Measurements from ENCODE around the gene NRF1.

The NRF1 gene

DNA sequence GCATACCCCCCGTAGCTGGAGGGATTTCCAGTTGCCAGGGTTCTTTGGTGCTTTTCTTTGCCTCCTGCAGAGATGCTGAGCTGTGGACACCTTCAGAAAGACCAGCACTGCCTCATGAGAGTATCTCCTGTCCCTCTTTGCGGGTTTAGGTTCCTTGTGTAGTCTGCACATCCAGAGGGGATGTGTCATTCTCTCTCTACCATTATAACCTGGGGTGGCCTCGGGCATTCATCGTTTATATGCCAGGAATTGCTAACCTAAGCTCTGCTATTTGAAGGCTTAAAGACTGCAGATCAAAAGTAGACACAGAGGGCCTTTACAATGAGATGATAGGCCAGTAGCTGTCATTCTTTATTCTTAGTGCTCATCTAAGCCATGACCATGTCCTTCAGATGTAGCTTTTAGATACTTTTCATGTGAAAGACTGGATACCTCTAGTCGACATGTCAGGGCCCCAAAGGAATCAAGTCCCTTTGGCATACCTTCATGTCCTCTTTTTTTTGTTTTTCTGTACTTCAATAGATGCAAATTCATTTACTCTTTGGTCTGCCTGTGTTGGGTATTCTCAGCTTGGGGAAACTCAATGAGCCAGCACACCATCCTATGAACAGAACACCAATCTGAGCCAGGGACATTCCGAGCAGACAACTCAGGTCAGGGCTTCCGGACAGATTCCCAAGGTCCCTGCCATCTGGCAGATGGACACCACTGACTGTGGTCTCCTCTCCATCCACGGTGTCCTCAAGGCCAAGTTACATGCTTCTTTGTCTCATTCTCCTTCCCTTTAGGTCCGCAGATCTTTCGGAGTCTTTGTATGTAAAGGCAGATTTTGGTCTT, 129.3 kb downstream of the NRF1 start:
- DNase-seq (ENCODE audit: low read depth): no peak

DNA sequence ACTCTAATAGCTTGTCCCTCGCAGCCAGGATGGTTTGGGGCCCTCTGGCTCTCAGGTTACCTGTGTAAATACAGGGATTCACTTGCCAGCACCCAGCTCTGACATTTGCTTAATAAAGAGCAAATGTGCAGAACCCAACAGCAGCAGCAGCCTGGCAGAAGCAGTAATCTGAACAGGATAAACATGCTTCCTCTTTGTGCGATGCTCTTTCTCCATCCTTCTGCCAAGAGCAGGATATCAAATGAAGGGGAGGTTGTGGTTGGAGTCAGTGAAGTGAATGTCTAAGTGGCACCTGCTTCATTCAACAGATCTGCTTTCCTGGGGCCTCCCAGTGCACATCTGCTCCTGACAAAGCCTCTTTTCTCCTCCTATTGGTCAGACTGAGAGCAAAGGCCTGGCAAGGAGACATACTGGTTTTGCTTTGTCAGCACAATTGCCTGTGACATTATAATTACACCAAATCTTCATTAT, 130.3 kb downstream of the NRF1 start:
- DNase-seq (ENCODE audit: low read depth): no peak

GRCh38 chr7:129742256-129742655, 130.7 kb downstream of the NRF1 start:
- DNase-seq (ENCODE audit: low read depth): no peak

DNA sequence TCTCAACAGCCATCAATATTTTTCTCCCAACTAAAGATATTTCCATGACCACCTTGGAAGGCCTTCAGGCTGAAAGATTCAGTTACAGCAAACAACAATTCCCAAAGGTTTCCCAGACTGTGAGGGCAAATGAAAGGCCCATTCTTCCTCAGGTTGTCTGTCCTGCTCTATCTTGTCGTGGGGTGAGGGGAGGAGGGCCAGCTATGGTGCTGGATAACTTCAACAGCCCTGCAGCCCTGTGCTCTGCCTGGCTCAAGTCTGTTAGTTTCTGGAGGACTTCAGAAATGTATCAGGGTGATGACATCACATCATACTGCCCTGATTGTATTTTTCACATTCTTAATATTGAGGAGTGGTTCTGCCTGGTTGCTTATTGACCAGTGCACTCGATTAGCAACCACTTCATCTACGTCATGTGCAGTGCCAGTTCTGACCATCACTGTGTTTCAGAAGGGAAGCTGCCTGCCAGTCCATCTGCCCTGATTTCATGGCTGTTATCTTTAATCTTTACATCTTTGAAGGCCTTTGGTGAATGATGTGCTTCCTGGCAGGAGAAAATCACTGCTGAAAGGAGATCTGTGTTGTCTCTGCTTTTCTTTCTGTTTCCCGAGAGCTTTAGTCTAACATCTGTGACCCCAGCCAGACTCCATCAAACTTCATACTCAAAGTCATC, 135.5 kb downstream of the NRF1 start:
- no peak for DNase-seq (ENCODE audit: low read depth)

DNA sequence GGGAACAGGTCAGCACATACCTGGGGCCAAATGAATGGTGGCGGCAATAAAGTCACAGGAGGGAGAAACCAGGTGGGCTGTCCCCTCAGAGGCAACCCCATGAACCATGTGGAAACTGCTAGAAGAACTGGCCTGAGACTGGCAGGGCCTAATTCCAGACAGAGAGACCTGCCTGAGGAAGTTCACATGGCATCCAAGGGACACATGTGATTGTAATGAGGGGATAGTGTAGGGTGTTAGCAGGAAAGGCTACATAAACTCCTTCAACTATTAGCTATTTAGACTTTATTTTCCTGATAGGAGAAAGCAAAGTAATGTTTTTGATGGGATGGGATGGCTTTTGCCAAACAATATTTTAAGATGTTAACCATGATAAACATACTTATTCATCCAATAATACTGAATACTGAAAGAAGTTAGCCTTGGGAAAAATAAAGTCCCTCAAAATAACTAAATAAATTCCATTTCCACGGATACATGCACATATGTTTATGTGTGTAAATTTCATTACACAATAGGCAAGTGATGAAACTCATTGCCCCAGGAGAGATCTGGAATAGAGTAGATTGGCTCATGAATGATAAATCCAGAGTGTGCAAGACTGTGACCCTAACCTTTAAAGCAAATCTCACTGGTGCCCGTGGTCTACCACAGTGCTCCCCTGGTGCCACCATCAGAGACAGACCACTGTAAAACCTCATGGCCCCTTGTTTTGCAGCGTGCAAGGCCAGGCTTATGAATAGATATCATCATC, 137.0 kb downstream of the NRF1 start:
- no peak for DNase-seq (ENCODE audit: low read depth)

- no peak for DNase-seq (ENCODE audit: low read depth)
Observed at GRCh38 chr7:129750091-129750490, 138.6 kb downstream of the NRF1 start.

DNA sequence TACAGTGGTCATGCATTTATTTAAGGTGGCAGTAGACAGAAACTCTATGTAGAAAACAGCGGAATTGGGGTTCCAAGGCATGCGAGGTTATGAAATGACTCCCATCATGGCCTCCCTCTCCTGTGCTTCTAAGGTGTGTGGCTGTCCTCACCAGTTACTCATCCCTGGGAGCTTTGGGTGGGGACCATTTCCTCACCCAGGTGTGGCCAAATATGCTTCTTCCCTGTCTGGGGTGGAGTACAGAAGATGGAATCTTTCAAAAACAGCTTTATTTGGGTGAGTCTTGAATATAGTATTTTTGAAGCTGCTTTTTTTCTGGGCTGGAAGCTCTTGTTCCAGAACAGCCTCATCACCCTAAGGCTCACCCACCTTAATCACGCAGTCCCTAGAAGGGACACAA, 139.0 kb downstream of the NRF1 start:
- DNase-seq (ENCODE audit: low read depth): no peak

DNA sequence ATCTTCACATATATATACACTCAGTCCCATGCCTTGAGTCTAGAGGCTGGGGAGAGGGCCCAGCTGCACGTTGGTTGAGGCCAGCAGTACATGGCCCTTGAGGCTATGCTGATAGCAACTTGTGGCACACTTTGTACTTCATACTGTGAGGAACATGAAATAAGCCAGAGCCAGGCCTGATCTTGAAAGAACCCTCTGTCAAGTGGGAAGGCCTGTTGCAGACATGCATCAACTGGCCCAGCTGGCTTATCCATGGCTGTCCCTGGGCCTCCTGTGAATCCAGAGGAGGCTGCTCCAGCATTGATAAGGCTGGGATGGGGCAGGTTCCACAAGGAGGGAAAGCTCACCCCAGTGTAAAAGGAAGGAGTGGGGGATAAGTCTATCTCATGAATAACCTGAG, 140.4 kb downstream of the NRF1 start:
- no peak for DNase-seq (ENCODE audit: low read depth)

DNA sequence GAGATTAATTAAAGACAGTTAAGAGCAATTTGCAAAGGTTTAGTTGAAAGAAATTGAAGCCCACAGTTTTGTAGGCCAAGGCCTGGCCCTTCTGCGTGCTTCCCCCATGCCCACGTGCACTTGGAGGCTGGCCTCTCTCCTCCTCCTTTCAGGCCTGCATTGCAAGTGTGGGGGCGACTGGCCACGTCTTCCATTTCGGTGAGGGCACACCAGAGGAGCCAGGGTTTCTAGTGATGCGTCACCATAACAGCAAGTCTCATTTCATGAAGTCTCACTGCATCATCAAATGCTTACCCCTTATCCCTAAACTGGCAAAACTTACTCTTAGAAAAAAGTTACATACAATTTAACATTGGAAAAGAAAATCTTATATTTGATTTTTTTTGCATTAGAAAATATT, 141.2 kb downstream of the NRF1 start:
- DNase-seq (ENCODE audit: low read depth): no peak

GRCh38 chr7:129754406-129754805, 142.9 kb downstream of the NRF1 start:
- DNase-seq (ENCODE audit: low read depth): no peak

GRCh38 chr7:129757991-129758390, 146.5 kb downstream of the NRF1 start:
- no peak for DNase-seq (ENCODE audit: low read depth)

DNA sequence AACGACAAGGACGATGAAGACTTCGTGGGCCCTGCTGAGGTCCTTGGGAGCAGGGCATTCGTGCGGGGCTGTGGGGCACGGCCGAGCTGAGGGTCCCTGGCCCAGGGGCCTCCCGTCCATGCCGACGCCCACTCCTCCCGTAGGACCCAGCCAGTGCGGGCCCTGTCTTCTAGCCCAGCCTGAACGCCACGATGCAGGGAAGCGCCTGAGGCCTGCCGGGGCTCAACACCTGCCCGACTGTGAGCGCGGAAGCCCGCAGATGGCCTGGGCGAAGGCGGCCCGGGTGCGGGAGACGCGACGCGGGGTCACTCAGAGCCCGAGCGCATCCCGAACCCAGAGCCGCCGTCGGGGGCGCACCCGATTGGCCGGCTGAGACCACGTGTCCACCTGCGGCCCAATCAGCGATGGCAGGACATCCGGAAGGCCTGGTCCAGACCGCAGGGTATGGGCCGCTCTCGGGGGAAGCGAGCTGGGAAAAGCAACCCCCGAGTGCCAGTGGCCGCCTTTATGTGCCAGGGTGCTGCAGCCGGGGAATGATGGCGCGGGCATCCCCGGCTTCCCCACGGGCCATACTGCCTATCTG, 151.0 kb downstream of the NRF1 start:
- DNase-seq (ENCODE audit: low read depth): no peak

- DNase-seq (ENCODE audit: low read depth): no peak
Observed at GRCh38 chr7:129764247-129765084, 152.9 kb downstream of the NRF1 start.

DNA sequence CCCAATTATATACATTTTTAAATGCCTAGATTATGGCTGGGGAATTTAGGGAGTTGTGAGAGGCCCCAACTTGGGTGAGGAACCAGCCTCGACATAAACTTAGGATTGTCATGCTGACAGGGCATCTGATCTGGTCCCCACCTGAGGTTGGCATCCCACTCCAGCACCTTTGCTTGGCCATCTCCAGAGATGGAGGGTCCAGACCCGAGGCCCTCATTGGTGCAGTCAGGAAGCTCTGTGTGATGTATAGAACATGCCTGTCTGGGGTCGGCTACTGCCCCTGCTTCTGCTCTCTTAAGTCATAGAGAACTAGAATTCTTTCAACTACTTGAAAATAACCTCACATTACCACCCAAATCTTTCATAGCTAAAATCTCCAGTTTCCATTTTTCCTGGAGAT, 153.8 kb downstream of the NRF1 start:
- DNase-seq (ENCODE audit: low read depth): no peak

GRCh38 chr7:129767120-129768015, 155.8 kb downstream of the NRF1 start:
- no peak for DNase-seq (ENCODE audit: low read depth)

DNA sequence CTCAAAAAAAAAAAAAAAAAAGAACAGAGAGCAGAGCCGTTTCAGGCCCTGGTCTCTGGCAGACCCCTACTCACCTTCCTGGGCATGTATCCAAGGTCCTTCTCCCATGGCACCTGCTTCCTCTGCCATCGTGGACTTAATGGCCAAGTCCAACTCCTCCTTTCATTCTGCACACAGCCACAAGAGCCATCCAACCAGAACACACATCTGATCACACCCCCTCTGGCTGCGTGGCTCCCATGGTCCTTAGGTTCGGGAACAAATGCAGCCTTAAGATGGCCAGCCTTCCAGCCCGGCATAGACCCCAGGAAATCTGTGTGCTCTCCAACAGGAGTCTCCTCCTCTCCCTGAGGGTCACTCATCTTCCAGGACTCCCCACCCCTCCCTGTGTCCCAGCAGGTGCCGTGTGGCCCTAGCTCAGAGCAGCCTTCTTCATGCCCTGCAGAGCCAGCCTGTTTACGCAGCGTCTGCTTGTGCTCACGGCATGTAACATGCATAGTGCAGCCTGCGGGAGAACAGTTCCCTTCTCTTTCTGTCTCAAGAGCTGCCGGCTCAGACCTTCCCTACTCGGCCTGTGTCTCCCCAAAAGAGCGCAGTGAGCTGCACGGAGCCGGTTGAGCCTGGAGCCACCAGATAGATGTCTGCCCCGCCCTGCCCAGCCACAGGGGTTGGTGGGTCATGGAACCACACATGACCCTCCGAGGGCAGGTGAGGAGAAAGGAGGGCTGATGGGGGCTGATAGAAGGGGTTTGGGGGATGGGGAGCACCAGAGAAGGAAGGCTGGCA, 157.3 kb downstream of the NRF1 start:
- no peak for DNase-seq (ENCODE audit: low read depth)

- no peak for DNase-seq (ENCODE audit: low read depth)
Observed at GRCh38 chr7:129769400-129769774, 157.9 kb downstream of the NRF1 start.

- no peak for DNase-seq (ENCODE audit: low read depth)
Observed at GRCh38 chr7:129769866-129770808, 158.6 kb downstream of the NRF1 start.
